Common myeloid progenitor, CD34-positive (primary cell): ENCODE results near the gene BGN.

Experiments
- CTCF ChIA-PET: fragments of 350-600 bp; sonication (Branson Sonifier 250); formaldehyde crosslinking; loops from one replicate; lab custom pipeline; 2021; ENCODE audit warnings: antibody characterized with exemption; lab: Charles Lee
- POLR2A ChIA-PET: fragments of 350-600 bp; sonication (Branson Sonifier 250); formaldehyde crosslinking; loops from one replicate; lab custom pipeline; 2021; ENCODE audit warnings: antibody characterized with exemption; lab: Charles Lee
- DNase-seq, 3 donors: peaks; one replicate each; pipeline versions ENCODE4 v3.0.0 to v3.0.0-alpha.2; 2013
- H3K27ac ChIP-seq, 2 experiments: 1 replicate in 1 of 2; 2 replicates in 1 of 2; pipeline ENCODE4 v1.7.0; 2013; ENCODE audit warnings: inconsistent platforms in 2 of 2, low read length in 2 of 2, mild to moderate bottlenecking in 2 of 2, low read depth in 1 of 2, moderate library complexity in 1 of 2; ENCODE audit not compliant: severe bottlenecking in 2 of 2, insufficient read depth in 1 of 2, poor library complexity in 1 of 2
- H3K27me3 ChIP-seq, 5 experiments: replicated peaks in 2 of 5; 1 replicate in 3 of 5; 2 replicates in 2 of 5; pipeline versions ENCODE4 v1.6.1 to v1.7.0; 2013; ENCODE audit warnings: low read length in 4 of 5, mild to moderate bottlenecking in 2 of 5, moderate library complexity in 2 of 5, inconsistent platforms in 1 of 5; ENCODE audit not compliant: insufficient read depth in 5 of 5, control insufficient read depth in 4 of 5
- H3K36me3 ChIP-seq, 4 experiments: 1 replicate in 2 of 4; 2 replicates in 2 of 4; pipeline versions ENCODE4 v1.6.1 to v1.7.0; 2013; ENCODE audit warnings: low read length in 3 of 4, control low read depth in 1 of 4, mild to moderate bottlenecking in 1 of 4; ENCODE audit not compliant: control insufficient read depth in 4 of 4, insufficient read depth in 4 of 4
- H3K4me1 ChIP-seq, 4 experiments: 1 replicate in 3 of 4; 2 replicates in 1 of 4; pipeline versions ENCODE4 v1.6.1 to v1.7.1; 2013; ENCODE audit warnings: low read length in 3 of 4, mild to moderate bottlenecking in 3 of 4, control low read depth in 1 of 4, inconsistent platforms in 1 of 4, moderate library complexity in 1 of 4; ENCODE audit not compliant: control insufficient read depth in 4 of 4, insufficient read depth in 4 of 4; ENCODE audit errors: control extremely low read depth in 1 of 4
- H3K4me3 ChIP-seq, 7 experiments: 1 replicate in 4 of 7; 2 replicates in 3 of 7; pipeline versions ENCODE4 v1.5.1 to v1.7.0; 2013; ENCODE audit warnings: mild to moderate bottlenecking in 7 of 7, low read length in 6 of 7, moderate library complexity in 6 of 7, inconsistent platforms in 2 of 7, low read depth in 2 of 7, control low read depth in 1 of 7; ENCODE audit not compliant: insufficient read depth in 4 of 7, control insufficient read depth in 1 of 7; ENCODE audit errors: extremely low read depth in 1 of 7
- H3K9me3 ChIP-seq, 5 experiments: 1 replicate in 4 of 5; 2 replicates in 1 of 5; pipeline versions ENCODE4 v1.6.1 to v1.7.1; 2013; ENCODE audit warnings: low read length in 4 of 5, mild to moderate bottlenecking in 2 of 5, inconsistent platforms in 1 of 5, low read depth in 1 of 5, moderate library complexity in 1 of 5; ENCODE audit not compliant: control insufficient read depth in 4 of 5, insufficient read depth in 2 of 5; ENCODE audit errors: control extremely low read depth in 1 of 5
- WGBS: methylation state at CpG from one replicate; pipeline ENCODE4 v1.1.5; 2013; ENCODE audit not compliant: insufficient coverage; 5-methylcytosine and 5-hydroxymethylcytosine counted together

Gene BGN

DNA sequence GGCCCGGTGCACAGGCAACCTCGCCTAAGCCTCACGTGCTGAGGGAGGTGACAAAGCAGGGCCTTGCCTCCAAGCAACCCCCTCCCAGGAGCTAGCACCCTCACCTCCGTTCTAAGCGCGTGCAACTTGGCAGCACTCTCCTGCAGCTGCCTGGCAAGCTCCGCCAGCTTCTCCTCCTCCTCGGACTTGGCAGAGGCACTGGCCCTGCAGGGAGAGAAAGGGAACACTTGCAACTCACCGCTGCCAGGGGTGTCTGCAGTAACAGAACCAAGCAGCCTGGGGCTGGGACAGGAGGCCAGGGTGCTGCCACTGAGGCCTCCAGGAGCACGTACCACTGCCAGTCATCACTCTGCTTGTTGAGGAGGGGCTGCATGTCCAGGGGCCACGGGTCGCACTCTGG is 38.6 kb upstream of the BGN start:
- no peaks in the 10 kb centered on the region for H3K4me1 ChIP-seq
- CTCF ChIA-PET, result interaction anchor here (2.3 kb wide), 1 partner anchor 50 kb away, joined by 5 read pairs; no protein-coding TSS in a partner anchor
- WGBS, result 93% methylated on average over 12 of the region's 12 CpGs

DNA sequence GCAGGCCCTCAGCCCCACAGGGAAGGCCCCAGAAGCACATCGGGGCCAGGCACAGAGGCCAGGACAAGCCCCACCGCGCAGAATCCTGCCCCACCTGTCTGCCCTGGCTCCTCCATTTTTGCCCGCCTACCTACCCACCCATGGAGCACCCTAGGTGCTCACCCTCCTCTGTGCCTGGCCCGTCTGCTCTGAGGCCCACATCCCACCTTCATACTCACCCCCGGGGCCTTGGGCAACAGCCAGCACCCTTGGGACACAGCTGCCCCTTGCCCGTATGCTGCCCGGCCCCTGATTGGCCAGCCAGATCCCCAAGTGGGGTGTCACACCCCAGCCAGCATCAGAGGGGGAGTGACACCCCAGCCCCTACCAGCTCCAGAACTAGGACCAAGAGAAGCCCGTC is 38.1 kb upstream of the BGN start:
- peaks cover 0 to 2% (median 0%) of the 10 kb centered on the region in 5 experiments for H3K27me3 ChIP-seq
- peaks cover 0 to 2% (median 0%) of the 10 kb centered on the region in 5 experiments for H3K9me3 ChIP-seq
- no peaks in the 10 kb centered on the region for H3K4me1 ChIP-seq
- H3K27ac ChIP-seq, result no peak overlapping the region
- ChIA-PET CTCF (interaction anchor here (0.9 to 2.3 kb wide), 2 partner anchors 38 to 50 kb away, joined by 3 to 5 read pairs; no protein-coding TSS in a partner anchor), POLR2A (no interaction called here)
- 94% methylated on average over 8 of the region's 9 CpGs for WGBS
- no peak for DNase-seq
- no peak overlapping the region for H3K4me3 ChIP-seq
- H3K36me3 ChIP-seq, result peaks cover 0 to 36% (median 18%) of the 10 kb centered on the region in 4 experiments

More for the DNA sequence above, 38.6 kb upstream of the BGN start:
- no peak overlapping the region for H3K27ac ChIP-seq
- no peak overlapping the region for H3K4me3 ChIP-seq
- peaks cover 0 to 2% (median 0%) of the 10 kb centered on the region in 5 experiments for H3K27me3 ChIP-seq
- POLR2A ChIA-PET, result no interaction called here
- H3K36me3 ChIP-seq, result peaks cover 0 to 39% (median 19%) of the 10 kb centered on the region in 4 experiments
- peaks cover 0 to 2% (median 0%) of the 10 kb centered on the region in 5 experiments for H3K9me3 ChIP-seq
- no peak for DNase-seq

GRCh38 chrX:153457136-153457825 is 37.5 kb upstream of the BGN start:
- ChIA-PET CTCF (interaction anchor here (0.9 to 2.3 kb wide), 2 partner anchors 39 to 49 kb away, joined by 3 to 5 read pairs; no protein-coding TSS in a partner anchor), POLR2A (no interaction called here)
- Histone ChIP-seq H3K27me3 (peaks cover 0 to 2% (median 0%) of the 10 kb centered on the region in 5 experiments), H3K36me3 (peaks cover 0 to 35% (median 19%) of the 10 kb centered on the region in 4 experiments), H3K4me3 (no peak overlapping the region), H3K9me3 (peaks cover 0 to 2% (median 0%) of the 10 kb centered on the region in 5 experiments), H3K27ac (no peak overlapping the region), H3K4me1 (no peaks in the 10 kb centered on the region)
- 87% methylated on average over 18 of the region's 18 CpGs for WGBS
- no peak for DNase-seq

- ChIA-PET CTCF (interaction anchor here (0.9 to 2.3 kb wide), 3 partner anchors 14 to 49 kb away, joined by 3 to 5 read pairs (median 3); no protein-coding TSS in a partner anchor), POLR2A (no interaction called here)
- Histone ChIP-seq H3K9me3 (peaks cover 0 to 2% (median 0%) of the 10 kb centered on the region in 5 experiments), H3K27ac (no peak overlapping the region), H3K27me3 (peaks cover 0 to 2% (median 0%) of the 10 kb centered on the region in 5 experiments), H3K36me3 (peaks cover 0 to 37% (median 20%) of the 10 kb centered on the region in 4 experiments), H3K4me3 (no peak overlapping the region), H3K4me1 (no peaks in the 10 kb centered on the region)
- 94% methylated on average over 15 of the region's 17 CpGs for WGBS
- DNase-seq, result no peak
Measured at GRCh38 chrX:153457827-153458466, 36.8 kb upstream of the BGN start.

DNA sequence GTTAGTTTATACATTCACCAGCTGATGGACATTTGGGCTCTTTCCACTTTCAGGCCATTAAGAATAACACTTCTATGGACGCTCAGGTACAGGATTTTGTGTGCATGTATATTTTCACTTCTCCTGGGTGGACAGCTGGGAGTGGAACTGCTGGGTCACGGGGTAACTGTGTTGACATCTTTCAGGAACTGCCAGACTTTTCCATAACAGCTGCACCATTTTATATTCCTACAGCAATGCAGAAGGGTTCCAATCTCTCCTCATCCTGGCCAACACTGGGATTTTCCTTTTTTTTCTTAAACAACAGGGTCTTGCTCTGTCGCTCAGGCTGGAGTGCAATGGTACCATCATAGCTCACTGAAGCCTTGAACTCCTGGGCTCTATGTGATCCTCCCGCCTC is 36.3 kb upstream of the BGN start:
- H3K27ac ChIP-seq, result no peak overlapping the region
- peaks cover 0 to 38% (median 22%) of the 10 kb centered on the region in 4 experiments for H3K36me3 ChIP-seq
- ChIA-PET CTCF (interaction anchor here (1.1 to 1.2 kb wide), 2 partner anchors 10 to 13 kb away, joined by 3 read pairs; no protein-coding TSS in a partner anchor), POLR2A (no interaction called here)
- DNase-seq, result no peak
- 85% methylated on average over 3 of the region's 4 CpGs for WGBS
- peaks cover 0 to 2% (median 0%) of the 10 kb centered on the region in 5 experiments for H3K9me3 ChIP-seq
- no peaks in the 10 kb centered on the region for H3K4me1 ChIP-seq
- H3K27me3 ChIP-seq, result peaks cover 0 to 2% (median 0%) of the 10 kb centered on the region in 5 experiments
- H3K4me3 ChIP-seq, result no peak overlapping the region

DNA sequence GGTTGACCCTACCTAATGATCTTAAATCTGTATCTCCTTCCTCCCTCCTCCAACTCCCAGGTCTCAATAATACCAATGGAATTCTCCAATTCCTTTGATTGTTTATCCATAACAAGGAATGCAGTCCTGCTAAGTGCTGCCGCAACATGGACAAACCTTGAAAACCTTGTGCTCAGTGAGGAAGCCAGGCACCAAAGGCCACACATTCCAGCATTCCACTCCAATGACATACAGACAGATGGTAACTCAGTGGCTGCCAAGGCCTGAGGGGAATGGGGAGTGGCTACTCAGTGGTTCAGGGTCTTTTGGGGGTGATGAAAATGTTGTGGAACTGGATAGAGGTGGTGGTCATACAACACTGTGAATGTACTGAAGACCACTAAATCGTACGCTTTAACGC is 34.8 kb upstream of the BGN start:
- H3K36me3 ChIP-seq, result peaks cover 0 to 40% (median 21%) of the 10 kb centered on the region in 4 experiments
- peaks cover 0 to 2% (median 0%) of the 10 kb centered on the region in 5 experiments for H3K9me3 ChIP-seq
- no peak overlapping the region for H3K4me3 ChIP-seq
- 100% methylated on average over 3 of the region's 4 CpGs for WGBS
- CTCF ChIA-PET, result interaction anchor here (1.2 to 2.3 kb wide), 2 partner anchors 9 to 47 kb away, joined by 3 to 19 read pairs; no protein-coding TSS in a partner anchor
- POLR2A ChIA-PET, result no interaction called here
- H3K27me3 ChIP-seq, result peaks cover 0 to 10% (median 0%) of the 10 kb centered on the region in 5 experiments
- no peak for DNase-seq
- H3K27ac ChIP-seq, result no peak overlapping the region
- H3K4me1 ChIP-seq, result no peaks in the 10 kb centered on the region
